CD4-positive, alpha-beta T cell (primary cell): Measurements from ENCODE around the gene ZNF48. TPM values are rescaled to one million over a fixed set of nuclear protein-coding genes. Genes with fewer than 3 reads are reported as not detected.
A peak's percentile ranks its signal among the peaks of the same experiment; 100 is the strongest.

Experiments used
- ATAC-seq: fragments of 200-7000 bp; cut with Tn5 transposase; one replicate; pipeline ENCODE4 v1.10.0; 2022; ENCODE audit warnings: mild to moderate bottlenecking; ENCODE audit not compliant: poor library complexity
- CTCF ChIA-PET: fragments of 350-600 bp; sonication (Branson Sonifier 250); formaldehyde crosslinking; loops from one replicate; lab custom pipeline; 2021; ENCODE audit warnings: antibody characterized with exemption, inconsistent platforms; lab: Charles Lee
- POLR2A ChIA-PET: fragments of 350-600 bp; sonication (Branson Sonifier 250); formaldehyde crosslinking; loops from one replicate; lab custom pipeline; 2021; ENCODE audit warnings: antibody characterized with exemption, inconsistent platforms; lab: Charles Lee
- DNase-seq, 14 experiments: peaks; one replicate each; pipeline ENCODE4 v3.0.0-alpha.2; 2013 to 2020; ENCODE audit warnings: mixed read lengths in 2 of 14
- H3K27ac ChIP-seq, 2 donors: one replicate each; pipeline versions ENCODE4 v1.5.1 to v1.7.0; 2013; ENCODE audit warnings: low read length in 2 of 2, low read depth in 1 of 2, mild to moderate bottlenecking in 1 of 2
- H3K27me3 ChIP-seq, 2 experiments: 1 replicate in 1 of 2; 2 replicates in 1 of 2; pipeline versions ENCODE4 v1.6.1 to v1.7.0; 2013; ENCODE audit warnings: low read length in 2 of 2, control low read depth in 1 of 2, mild to moderate bottlenecking in 1 of 2, moderate library complexity in 1 of 2; ENCODE audit not compliant: insufficient read depth in 2 of 2, control insufficient read depth in 1 of 2
- H3K36me3 ChIP-seq: one replicate; pipeline ENCODE4 v1.6.1; 2013; ENCODE audit warnings: low read length, control low read depth; ENCODE audit not compliant: insufficient read depth
- H3K4me1 ChIP-seq: one replicate; pipeline ENCODE4 v1.6.1; 2013; ENCODE audit warnings: low read length, control low read depth; ENCODE audit not compliant: insufficient read depth
- H3K4me3 ChIP-seq: one replicate; pipeline ENCODE4 v1.5.1; 2013; ENCODE audit warnings: mild to moderate bottlenecking, low read length, moderate library complexity
- H3K9me3 ChIP-seq, 2 experiments: 1 replicate in 1 of 2; 2 replicates in 1 of 2; pipeline versions ENCODE4 v1.6.1 to v1.7.0; 2013; ENCODE audit warnings: low read length in 2 of 2, mild to moderate bottlenecking in 2 of 2, control low read depth in 1 of 2, moderate library complexity in 1 of 2; ENCODE audit not compliant: control insufficient read depth in 1 of 2, insufficient read depth in 1 of 2
- H3K27ac Mint-ChIP-seq: one replicate; pipeline ENCODE4 v1.8.0; 2020; ENCODE audit warnings: mixed read lengths
- H3K27me3 Mint-ChIP-seq: one replicate; pipeline ENCODE4 v1.8.0; 2021; ENCODE audit warnings: mixed read lengths
- H3K36me3 Mint-ChIP-seq: one replicate; pipeline ENCODE4 v1.8.0; 2021; ENCODE audit warnings: low read depth, mixed read lengths
- H3K4me1 Mint-ChIP-seq: one replicate; pipeline ENCODE4 v1.8.0; 2021; ENCODE audit warnings: low read depth, mixed read lengths
- H3K4me3 Mint-ChIP-seq: one replicate; pipeline ENCODE4 v1.8.0; 2020; ENCODE audit warnings: mild to moderate bottlenecking, mixed read lengths
- H3K9me3 Mint-ChIP-seq: one replicate; pipeline ENCODE4 v1.8.0; 2020; ENCODE audit warnings: mixed read lengths
- intact Hi-C, 2 experiments: fragments of 100-400 bp; cut with DNase I in 1 of 2; cut with micrococcal nuclease in 1 of 2; formaldehyde crosslinking; loops; one replicate each; pipeline versions ENCODE4 v1.15.1 to v1.9.0; 2023 to 2025; cut with DNase I, micrococcal nuclease
- total RNA-seq, 174 experiments: library from RNA in 2 of 174; stranded (reverse) in 2 of 174; gene quantifications; one replicate each; pipeline ENCODE4 v1.2.3 and lab custom pipeline; 2021 to 2026
- TF ChIP-seq, protein P1 (sequence below): fragments of 200-600 bp; IDR thresholded peaks from one replicate; pipeline ENCODE4 v1.8.0; 2022; ENCODE audit warnings: antibody characterized with exemption, mild to moderate bottlenecking

ZNF48 gene
- total RNA-seq, 2 experiments from 2014 or later: 3.4 to 3.5 TPM

DNA sequence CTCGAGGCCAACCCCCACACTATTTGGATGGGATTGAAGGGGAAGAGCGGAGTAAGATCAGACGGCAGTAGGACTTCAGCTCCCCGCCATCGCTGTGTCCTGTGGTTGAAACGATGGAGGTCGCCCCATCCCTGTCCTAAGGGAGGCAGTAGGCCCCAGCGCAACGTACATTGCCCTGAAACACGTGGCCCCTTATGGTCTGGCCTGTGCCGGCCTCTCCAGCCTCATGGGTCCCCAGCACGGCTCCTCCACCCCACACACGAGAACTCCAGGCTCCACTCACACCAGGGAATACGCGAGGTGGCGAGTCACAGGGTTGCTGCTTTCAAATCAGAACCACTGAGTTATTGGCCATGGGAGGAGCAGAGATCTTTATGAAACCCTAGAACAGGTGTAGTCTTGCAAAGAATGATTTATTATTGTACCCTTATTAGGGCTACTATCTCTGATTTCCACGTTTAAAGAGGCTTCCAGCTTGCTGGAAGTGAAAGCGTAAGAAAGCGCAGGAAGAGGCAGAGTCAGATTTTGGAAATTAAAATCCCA is 35.3 kb downstream of the ZNF48 start:
- Histone ChIP-seq H3K27ac (peak overlapping the region; percentile 70 to 79), H3K36me3 (peaks cover 15% of the 10 kb centered on the region), H3K27me3 (no peaks in the 10 kb centered on the region), H3K9me3 (no peaks in the 10 kb centered on the region), H3K4me3 (no peak overlapping the region), H3K4me1 (peaks cover 40% of the 10 kb centered on the region)
- ChIA-PET CTCF (interaction anchor here (0.6 to 2.4 kb wide), 34 partner anchors 10 to 339 kb away, joined by 3 to 28 read pairs (median 6); partner anchors contain the start of genes ITGAL, PRR14, SEPHS2 and SRCAP), POLR2A (interaction anchor here (0.8 to 2.9 kb wide), 39 partner anchors 10 to 365 kb away, joined by 3 to 119 read pairs (median 7); partner anchors contain the start of genes ALDOA, CD2BP2, CORO1A and FBRS)
- H3K9me3 Mint-ChIP-seq: no peaks in the 10 kb centered on the region
- H3K4me1 Mint-ChIP-seq: peaks cover 23% of the 10 kb centered on the region
- TF ChIP-seq, protein P1, sequence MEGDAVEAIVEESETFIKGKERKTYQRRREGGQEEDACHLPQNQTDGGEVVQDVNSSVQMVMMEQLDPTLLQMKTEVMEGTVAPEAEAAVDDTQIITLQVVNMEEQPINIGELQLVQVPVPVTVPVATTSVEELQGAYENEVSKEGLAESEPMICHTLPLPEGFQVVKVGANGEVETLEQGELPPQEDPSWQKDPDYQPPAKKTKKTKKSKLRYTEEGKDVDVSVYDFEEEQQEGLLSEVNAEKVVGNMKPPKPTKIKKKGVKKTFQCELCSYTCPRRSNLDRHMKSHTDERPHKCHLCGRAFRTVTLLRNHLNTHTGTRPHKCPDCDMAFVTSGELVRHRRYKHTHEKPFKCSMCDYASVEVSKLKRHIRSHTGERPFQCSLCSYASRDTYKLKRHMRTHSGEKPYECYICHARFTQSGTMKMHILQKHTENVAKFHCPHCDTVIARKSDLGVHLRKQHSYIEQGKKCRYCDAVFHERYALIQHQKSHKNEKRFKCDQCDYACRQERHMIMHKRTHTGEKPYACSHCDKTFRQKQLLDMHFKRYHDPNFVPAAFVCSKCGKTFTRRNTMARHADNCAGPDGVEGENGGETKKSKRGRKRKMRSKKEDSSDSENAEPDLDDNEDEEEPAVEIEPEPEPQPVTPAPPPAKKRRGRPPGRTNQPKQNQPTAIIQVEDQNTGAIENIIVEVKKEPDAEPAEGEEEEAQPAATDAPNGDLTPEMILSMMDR: peak; percentile 48
- no peak overlapping the region for H3K4me3 Mint-ChIP-seq
- intact Hi-C loops: loop anchor here (1.0 to 5.0 kb wide), 12 partner anchors 14 to 228 kb away; partner anchors contain the start of genes ITGAL (in 2 of the 2), SEPHS2 (in 2 of the 2), FBRS (in 1 of the 2) and ZNF689 (in 1 of the 2)
- peak; percentile 3 for ATAC-seq
- no peak for DNase-seq
- H3K27ac Mint-ChIP-seq: no peak overlapping the region
- H3K27me3 Mint-ChIP-seq: no peaks in the 10 kb centered on the region
- H3K36me3 Mint-ChIP-seq: peaks cover 17% of the 10 kb centered on the region

DNA sequence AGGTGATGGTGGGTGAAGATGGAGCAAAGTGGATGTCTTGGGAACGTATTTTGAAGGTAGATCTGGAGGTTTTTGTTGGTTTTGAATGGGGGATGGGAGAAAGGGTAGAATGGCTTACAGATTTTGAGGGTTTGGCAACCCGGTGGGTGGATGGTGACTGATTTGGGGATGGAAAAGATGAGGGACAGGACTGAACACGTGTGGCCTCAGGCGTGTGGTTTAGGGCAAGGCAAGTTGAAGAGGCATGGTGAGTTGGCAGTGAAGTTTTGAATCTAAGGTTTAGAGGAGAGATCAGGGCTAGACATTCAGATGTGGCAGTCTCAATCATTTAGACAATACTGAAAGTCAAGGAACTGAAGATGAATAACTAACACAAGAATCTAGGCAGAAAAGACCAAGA is 39.6 kb downstream of the ZNF48 start:
- H3K36me3 ChIP-seq: no peaks in the 10 kb centered on the region
- intact Hi-C loops: loop anchor here (5.0 kb wide), 3 partner anchors 37 to 177 kb away; partner anchors contain the start of genes ITGAL (in 1 of the 2), ZNF689 (in 1 of the 2) and ZNF764 (in 1 of the 2)
- H3K9me3 Mint-ChIP-seq: no peaks in the 10 kb centered on the region

GRCh38 chr16:30437511-30438046 is 42.4 kb downstream of the ZNF48 start:
- no peak overlapping the region for H3K4me3 ChIP-seq
- H3K4me1 ChIP-seq: peaks cover 10% of the 10 kb centered on the region
- ChIA-PET CTCF (interaction anchor here (1.1 kb wide), 1 partner anchor 11 kb away, joined by 3 read pairs; no protein-coding TSS in a partner anchor), POLR2A (no interaction called here)
- no peak overlapping the region for H3K27ac ChIP-seq
- no peaks in the 10 kb centered on the region for H3K36me3 Mint-ChIP-seq
- TF ChIP-seq, protein P1: no peak
- intact Hi-C loops: no loop called here
- no peaks in the 10 kb centered on the region for H3K9me3 Mint-ChIP-seq
- no peaks in the 10 kb centered on the region for H3K27me3 Mint-ChIP-seq
- peaks cover 15% of the 10 kb centered on the region for H3K4me1 Mint-ChIP-seq
- no peak for DNase-seq
- ATAC-seq: no peak
- H3K9me3 ChIP-seq: no peaks in the 10 kb centered on the region
- no peaks in the 10 kb centered on the region for H3K27me3 ChIP-seq
- H3K36me3 ChIP-seq: no peaks in the 10 kb centered on the region
- no peak overlapping the region for H3K27ac Mint-ChIP-seq
- H3K4me3 Mint-ChIP-seq: no peak overlapping the region

More for the DNA sequence above, 39.6 kb downstream of the ZNF48 start:
- no peaks in the 10 kb centered on the region for H3K27me3 Mint-ChIP-seq
- ChIA-PET POLR2A (no interaction called here), CTCF (no interaction called here)
- Histone ChIP-seq H3K27ac (no peak overlapping the region), H3K4me3 (no peak overlapping the region), H3K27me3 (no peaks in the 10 kb centered on the region), H3K4me1 (peaks cover 22% of the 10 kb centered on the region), H3K9me3 (no peaks in the 10 kb centered on the region)
- H3K36me3 Mint-ChIP-seq: no peaks in the 10 kb centered on the region
- H3K4me3 Mint-ChIP-seq: no peak overlapping the region
- TF ChIP-seq, protein P1: no peak
- H3K4me1 Mint-ChIP-seq: peaks cover 15% of the 10 kb centered on the region
- H3K27ac Mint-ChIP-seq: no peak overlapping the region
- DNase-seq (no peak), ATAC-seq (no peak)
